NCI-H1694 treated with DMSO at 0.1 percent for 48 hours (cell line): ENCODE data around the gene SAG.

Experiments
- DNase-seq: peaks from one replicate; lab custom pipeline; 2025; lab: John Stamatoyannopoulos, UW

Gene SAG

DNA sequence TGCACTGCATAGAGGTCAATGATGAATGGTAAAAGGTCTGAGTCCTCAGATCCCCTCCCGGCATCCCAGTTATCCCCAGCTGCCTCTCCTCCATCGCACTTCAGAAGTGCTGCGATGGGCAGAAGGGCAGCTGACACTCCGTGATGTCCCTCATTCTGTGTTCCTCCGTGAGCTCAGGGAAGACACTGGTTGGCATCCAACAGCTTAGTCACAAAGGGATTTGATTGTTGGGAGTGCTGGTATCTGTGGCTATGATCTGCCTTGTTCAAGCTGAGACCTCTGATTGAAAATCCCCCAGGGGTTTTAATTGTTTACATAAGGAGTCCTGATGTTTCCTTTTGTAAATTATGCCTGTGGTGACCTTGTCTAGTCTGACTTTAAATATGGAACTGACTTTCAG is 19.0 kb upstream of the SAG start:
- DNase-seq, result no peak

GRCh38 chr2:233289648-233290047 is 18.0 kb upstream of the SAG start:
- no peak for DNase-seq

DNA sequence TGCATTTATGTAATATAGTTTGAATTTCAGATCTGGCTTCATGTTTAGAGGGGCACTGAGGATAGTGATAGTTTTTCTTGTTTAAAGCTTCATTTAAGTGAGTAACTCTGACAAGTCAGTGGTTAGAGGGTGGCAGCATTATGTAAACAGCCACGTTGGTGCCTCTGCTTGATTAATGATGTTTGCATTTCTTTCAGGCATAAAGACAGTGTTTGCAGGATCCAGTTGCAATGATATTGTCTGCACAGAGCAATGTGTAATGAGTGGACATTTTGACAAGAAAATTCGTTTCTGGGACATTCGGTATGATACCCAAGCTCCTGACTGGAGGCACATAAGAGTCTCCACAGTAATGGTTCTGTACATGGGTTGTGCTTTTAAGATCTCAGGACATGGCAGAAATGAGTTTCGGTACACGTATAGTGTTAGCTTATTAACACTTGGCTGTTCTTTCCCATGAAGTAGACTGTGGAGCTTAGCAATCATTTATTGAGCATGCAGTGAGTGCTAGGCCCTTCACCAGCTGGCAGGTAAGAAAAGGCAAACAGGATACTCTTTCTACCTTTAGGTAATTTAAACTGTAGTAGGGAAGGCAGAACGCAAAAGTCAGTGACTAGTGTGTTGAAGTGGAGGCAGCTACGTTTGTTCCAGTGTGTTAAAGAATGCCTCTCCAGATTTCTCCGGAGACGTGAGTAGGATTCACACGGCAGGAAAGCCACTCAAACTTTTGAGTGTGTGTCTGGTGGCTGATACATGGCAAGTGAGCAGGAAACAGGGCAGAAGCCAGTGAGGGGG is 17.4 kb upstream of the SAG start:
- DNase-seq, result no peak

DNA sequence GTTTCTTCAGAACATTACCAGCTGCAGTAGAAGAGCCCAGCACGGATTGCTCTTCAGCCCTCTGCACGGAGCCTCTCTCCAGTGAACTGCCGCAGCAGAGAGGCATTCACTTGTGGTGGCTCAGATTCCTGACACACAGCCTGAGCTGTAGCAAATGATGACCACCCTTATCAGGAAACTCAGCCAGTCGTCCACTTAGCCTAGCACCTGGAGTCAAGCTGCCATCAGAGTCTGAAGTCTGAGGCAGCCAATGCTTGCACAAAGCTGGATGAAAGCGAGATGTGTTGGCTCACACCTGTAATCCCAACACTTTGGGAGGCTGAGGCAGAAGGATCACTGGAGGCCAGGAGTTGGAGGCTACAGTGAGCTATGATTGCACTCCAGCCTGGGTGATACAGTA is 11.7 kb upstream of the SAG start:
- DNase-seq, result no peak

- no peak for DNase-seq
Observed at GRCh38 chr2:233297076-233297475, 10.5 kb upstream of the SAG start.

- no peak for DNase-seq
Observed at GRCh38 chr2:233300401-233300800, 7.2 kb upstream of the SAG start.

- DNase-seq, result no peak
Observed at GRCh38 chr2:233301248-233301647, 6.4 kb upstream of the SAG start.

DNA sequence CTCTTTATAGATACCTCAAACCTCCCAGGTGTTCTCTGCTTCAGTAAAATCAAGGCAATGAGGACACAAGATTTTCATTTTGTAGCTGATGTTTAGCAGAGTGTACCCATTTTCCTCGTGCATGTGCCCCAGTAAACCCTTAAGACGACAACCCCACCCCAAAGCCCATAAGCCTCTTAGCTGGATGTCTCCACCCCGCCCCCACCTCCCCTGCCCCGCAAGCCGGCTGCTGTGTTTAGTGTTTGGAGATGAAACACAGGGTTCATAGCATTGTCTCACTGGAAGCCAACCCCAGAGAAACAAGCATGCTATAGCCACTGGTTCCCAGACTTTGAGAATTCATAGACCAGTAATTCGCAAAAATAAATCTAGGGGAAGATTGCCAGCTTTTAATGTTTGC is 5.8 kb upstream of the SAG start:
- DNase-seq, result no peak

GRCh38 chr2:233303252-233303651 is 4.4 kb upstream of the SAG start:
- DNase-seq, result no peak

GRCh38 chr2:233311241-233311926 is 3.8 kb downstream of the SAG start:
- no peak for DNase-seq

DNA sequence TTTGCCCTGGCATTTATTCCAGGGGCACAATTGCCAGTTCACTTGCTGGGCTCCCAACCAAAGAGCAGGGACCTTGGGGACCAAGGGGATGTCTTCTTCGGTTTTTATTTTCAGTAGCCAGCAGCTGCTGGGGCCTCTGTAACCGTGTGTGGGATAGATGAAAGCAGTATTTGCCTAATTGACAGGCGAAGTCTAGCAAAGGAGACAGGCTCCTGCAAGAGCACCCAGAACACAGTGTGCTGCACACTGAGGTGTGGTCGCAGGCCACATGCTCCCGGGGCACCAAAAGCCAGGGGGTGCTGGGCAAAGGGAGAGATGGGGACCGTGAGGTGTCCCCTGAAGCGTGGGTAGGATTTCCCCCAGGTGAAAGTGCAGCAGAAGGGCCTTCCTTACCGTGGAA is 5.3 kb downstream of the SAG start:
- no peak for DNase-seq

- DNase-seq, result no peak
Observed at GRCh38 chr2:233314180-233314925, 6.7 kb downstream of the SAG start.

- no peak for DNase-seq
Observed at GRCh38 chr2:233317196-233317943, 9.8 kb downstream of the SAG start.

DNA sequence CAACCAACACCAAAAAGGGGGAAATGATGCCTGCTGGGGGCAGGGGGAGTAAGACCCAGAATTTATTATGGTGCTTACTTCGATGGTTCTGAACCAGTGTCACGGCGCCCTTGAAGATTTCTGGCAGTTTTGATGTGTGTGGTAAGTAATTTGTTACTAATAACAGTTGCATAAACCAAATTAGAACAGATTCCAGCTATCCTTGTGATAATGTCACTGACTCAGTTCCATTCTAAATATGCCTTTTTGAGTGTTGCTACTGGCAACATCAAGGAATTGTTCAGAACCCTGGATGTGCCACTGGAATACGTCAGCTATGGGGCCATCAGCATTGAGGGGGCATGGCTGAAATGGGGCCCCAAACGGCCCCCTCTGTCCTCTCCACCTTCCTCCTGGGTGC is 11.6 kb downstream of the SAG start:
- DNase-seq, result no peak

DNA sequence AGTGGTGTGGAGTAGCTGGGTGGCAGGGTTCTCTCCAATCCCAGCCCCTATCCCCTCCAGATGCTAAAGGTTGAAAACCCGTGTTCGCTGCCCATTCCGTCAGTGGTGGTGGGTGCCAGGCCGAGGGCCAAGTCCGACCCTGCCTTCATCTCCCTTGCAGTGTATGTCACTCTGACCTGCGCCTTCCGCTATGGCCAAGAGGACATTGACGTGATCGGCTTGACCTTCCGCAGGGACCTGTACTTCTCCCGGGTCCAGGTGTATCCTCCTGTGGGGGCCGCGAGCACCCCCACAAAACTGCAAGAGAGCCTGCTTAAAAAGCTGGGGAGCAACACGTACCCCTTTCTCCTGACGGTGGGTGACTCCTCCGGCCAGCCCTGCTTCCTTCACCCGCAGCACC is 12.9 kb downstream of the SAG start:
- DNase-seq, result no peak

GRCh38 chr2:233321166-233321565 is 13.6 kb downstream of the SAG start:
- peak; percentile 13 for DNase-seq

GRCh38 chr2:233323851-233324250 is 16.2 kb downstream of the SAG start:
- DNase-seq, result no peak

DNA sequence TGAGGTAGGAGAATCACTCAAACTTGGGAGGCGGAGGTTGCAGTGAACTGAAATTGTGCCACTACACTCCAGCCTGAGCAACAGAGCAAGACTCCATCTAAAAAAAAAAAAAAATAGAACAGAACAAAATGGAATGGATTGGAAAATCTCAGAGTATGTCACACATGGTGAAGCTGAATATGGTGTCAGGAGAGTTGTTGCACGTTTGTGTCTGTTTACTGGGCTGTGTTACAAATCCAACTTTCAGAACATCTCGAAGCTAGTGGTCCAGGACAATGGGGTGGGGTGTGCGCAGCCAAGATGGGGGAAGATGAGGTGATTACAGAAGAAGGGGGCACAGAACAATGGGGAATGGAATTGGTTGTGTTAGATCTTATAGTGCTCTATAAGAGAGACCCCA is 17.6 kb downstream of the SAG start:
- no peak for DNase-seq

GRCh38 chr2:233325814-233326213 is 18.2 kb downstream of the SAG start:
- no peak for DNase-seq

- DNase-seq, result no peak
Observed at GRCh38 chr2:233326500-233326899, 18.9 kb downstream of the SAG start.

- no peak for DNase-seq
Observed at GRCh38 chr2:233328922-233329321, 21.3 kb downstream of the SAG start.

DNA sequence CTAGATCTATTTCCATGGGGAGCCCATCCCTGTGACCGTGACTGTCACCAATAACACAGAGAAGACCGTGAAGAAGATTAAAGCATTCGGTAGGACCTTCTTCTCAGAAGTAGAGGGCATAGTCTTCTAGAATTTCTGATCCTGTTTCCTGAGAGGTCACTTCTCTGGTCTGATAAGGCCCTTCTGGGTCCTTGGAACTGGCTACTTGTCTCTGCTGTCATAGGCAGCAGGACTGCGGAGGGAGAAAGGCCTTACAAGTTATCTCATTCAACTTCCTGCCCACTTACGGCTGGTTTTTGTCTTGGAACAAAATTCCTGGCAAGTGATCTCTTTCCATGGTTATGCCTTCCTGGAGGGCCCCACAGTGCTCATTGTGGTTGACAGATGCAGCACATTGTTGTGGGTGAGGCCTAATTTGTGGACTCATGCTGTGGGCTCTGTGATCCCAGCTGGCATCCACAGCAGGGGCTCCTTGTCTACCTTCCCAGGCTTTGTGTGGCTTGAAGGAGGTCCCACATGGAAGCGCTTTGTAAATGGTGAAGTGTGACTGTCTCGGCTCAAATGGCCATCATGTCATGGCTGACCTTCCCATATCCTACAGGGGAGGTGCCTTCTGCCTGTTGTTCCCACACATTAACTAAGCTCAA is 22.0 kb downstream of the SAG start:
- peak; percentile 73 for DNase-seq
